GM19395 (cell line): ENCODE data around the gene FBXW8.

ENCODE experiments used
- ATAC-seq: cut with Tn5 transposase; IDR thresholded peaks from one replicate; pipeline ENCODE4 v1.9.1; 2021; ENCODE audit warnings: mild to moderate bottlenecking, moderate library complexity; ENCODE audit not compliant: unreplicated experiment

FBXW8 gene

DNA sequence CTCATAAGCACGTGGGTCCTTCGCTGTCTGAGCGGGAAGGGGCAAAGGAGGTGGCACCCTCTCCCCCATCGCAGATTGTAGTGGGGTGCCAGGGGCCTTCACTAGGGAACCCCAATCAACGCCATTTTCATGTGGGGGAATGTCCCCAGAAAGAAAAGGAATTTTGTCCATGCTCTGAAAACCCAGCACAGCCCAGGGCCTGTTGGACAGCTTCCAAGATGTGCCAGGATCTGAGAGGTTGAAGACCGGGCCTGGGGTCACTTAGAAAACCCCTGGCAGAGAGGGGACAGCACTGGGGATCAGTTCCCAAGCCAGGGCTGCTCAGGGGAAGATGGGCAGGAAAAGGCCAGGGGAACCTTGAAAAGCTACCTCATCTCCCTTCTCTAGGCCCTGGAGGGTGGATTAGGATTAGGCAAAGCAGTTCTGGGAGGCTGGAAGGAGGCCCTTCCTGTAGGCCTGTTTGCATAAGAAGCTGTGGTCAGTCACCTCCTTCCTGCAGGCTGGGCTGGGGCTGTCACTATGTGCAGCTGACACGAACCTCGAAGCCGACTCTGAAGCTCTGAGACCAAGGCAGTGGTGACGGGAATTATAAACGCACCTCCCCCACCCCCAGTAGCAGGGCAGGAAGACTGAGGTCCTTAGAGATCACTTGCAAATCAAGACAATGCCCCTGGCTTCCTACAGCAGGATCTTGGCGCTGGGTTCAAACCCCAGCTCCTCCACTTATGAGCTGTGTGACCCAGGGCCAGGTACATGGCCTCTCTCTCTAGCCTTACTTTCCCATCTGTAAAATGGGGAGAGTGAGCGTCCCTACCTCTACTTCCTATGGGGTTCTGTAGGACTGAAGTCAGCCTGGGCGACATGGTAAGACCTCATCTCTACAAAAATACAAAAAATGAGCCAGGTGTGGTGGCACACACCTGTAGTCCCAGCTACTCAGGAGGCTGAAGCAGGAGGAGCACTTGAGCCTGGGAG lies 159.5 kb downstream of the FBXW8 start:
- ATAC-seq: no peak

DNA sequence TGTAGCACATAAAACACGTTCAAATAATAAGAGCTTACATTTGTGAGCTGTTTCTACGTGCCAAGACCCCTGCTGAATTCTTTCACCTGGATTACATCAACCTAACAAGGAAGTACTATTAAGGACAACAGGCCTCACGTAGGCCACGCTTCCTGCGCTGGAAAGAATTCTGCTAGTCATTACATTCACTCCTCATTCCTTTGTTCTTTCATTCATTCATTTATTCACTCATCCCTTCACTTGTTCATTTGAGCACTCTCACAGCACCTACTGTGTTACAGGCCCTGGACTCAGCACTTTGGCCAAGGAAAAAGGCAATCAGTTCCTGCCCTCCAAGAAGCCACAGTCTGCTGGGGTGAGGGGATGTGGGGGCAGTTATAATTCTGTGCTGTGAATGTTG lies 160.3 kb downstream of the FBXW8 start:
- ATAC-seq: no peak

GRCh38 chr12:117072106-117072505 lies 161.4 kb downstream of the FBXW8 start:
- ATAC-seq: no peak

DNA sequence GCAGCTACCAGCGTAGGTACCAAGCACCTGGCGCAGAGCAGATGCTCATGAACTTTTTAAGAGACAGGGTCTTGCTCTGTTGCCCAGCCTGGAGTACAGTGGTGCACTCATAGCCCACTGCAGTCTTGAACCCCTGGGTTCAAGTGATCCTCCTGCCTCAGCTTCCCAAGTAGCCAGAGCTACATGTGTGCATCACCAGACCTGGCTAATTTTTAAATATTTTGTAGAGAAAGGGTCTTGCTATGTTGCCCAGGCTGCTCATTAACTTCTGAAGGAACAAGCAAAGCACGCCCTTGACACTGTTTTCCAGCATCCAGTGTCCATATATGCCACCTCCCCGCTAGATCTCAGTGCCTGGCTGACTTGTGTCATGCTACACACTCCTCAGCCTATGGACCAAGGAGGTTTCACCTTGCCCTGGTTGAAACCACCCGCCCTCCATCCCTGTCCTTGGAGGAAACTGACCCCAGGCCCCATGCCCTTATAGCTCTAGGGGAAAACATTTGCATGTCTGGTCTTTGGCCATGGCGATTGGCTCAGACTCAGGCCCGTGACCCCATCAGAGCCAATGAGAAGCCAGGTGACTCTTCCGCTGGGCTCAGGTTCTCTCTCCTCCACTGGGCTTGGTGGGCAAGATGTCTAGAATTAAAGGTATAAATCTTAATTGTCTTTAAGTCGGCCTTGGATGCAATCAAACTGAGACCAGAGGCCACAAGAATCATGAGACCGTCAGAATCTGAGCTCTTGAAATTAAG lies 162.2 kb downstream of the FBXW8 start:
- no peak for ATAC-seq

DNA sequence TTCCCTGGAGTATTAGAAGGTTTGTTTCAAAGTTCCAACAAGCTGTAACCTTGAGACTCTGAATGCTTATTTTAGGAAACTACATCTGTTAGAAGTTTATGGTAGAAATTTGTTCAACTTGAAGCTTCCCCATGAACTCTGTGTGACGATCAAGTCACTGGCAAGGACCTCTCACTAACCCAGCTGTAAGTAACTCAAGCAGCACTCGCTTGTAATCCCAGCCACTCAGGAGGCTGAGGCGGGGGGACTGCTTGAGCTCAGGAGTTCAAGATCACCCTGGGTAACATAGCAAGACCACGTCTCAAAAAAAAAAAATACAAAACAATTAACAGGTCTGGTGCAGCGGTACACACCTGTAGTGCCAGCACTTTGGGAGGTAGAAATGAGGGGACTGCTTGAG lies 162.9 kb downstream of the FBXW8 start:
- ATAC-seq: no peak

DNA sequence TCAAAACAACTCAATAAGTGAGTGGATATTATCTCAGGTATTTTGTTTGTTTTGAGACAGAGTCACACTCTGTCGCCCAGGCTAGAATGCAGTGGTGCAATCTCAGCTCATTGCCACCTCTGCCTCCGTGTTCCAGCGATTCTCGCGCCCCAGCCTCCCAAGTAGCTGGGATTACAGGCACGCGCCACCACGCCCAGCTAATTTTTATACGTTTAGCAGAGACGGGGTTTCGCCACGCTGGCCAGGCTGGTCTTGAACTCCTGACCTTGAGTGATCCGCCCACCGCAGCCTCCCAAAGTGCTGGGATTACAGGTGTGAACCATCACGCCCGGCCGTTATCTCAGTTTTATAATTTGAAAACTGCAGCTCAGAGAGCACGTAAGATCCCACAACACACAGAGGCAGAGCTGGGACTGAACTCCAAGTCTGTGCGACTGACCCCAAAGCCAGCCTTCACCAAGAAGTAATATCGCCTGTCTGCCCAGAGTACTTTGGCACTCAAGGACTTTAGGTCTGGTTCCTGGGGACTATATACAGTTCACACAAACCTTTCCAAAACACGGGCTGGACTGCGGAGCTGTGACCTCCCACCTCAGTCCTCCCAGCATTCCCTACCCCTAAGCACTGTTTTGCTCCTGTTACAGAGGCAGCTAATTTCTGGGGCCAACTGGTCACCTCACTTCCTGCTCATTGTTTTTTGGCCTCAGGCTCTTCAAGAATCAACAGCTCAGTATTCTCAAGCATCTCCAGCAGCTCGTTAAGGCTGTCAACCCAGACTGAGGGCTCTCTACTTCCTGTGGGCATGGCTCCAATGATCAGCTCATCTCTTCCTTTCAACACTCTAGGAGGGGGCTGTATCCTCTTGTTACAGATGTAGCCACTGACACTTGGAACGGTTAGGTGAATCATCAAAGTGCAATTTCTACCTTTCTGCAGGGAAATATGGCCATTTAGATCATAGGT lies 165.9 kb downstream of the FBXW8 start:
- ATAC-seq: no peak

- ATAC-seq: no peak
Measured at GRCh38 chr12:117079487-117079886, 168.7 kb downstream of the FBXW8 start.

DNA sequence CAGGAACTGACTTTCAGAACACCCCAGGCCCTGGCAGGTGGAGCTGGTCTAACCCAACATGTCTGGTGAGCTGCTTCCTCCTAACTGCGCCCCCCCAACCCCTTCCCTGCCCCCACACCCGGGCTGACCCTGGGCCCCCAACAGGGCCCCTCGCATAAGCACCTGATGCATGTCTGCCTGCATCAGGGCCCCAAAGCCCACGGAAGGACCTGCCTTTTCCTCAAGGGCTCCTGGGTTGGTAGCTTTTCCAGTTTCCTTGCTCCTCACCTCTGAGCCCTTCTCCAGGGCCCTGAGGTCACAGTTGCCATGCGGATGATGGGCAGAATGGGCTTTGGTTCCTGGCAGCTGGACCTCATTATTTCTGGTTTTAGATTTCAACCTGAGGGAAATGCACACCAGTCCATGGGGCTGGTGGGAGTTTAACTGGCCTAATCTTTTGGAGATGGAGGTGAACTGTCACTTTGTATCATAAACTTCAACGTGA lies 170.0 kb downstream of the FBXW8 start:
- no peak for ATAC-seq
